H1 (cell line): ENCODE results near the gene C1QTNF4. TPM values are rescaled to one million over a fixed set of nuclear protein-coding genes. Genes with fewer than 3 reads are reported as not detected.

Source experiments
- TAF1 ChIP-seq: IDR thresholded peaks from 2 replicates; pipeline ENCODE4 v1.6.1; 2011; ENCODE audit warnings: mild to moderate bottlenecking, low read depth, low read length
- ZNF274 ChIP-seq: IDR thresholded peaks from 2 replicates; pipeline ENCODE4 v1.7.0; 2012; ENCODE audit warnings: low read length, borderline replicate concordance; ENCODE audit errors: extremely low read depth
- polyA plus RNA-seq, 7 experiments: library from polyadenylated mRNA; depleted of rRNA in 3 of 7; stranded (reverse) in 5 of 7; unstranded in 2 of 7; fragments of >200 nt in 5 of 7; fragments of 200-250 nt in 2 of 7; gene quantifications; 1 replicate in 5 of 7; 2 replicates in 1 of 7; 4 replicates in 1 of 7; pipeline versions ENCODE4 v1.2.1 to v1.2.3, GENCODE V29; 2011 to 2013; ENCODE audit warnings: missing spikeins in 2 of 7, mixed read lengths in 2 of 7
- total RNA-seq: library from RNA; stranded (reverse); fragmentation: NEBNext Ultra II Directional; extraction: Animal tissue kit (Norgen Biotek cat#: 25700); gene quantifications from 2 replicates; pipeline ENCODE4 v1.2.1, GENCODE V29; 2021
- TF ChIP-seq, protein P1 (sequence below): fragments of 300-600 bp; sonication (generic); IDR thresholded peaks from 2 replicates; pipeline ENCODE4 v1.7.1; 2012; ENCODE audit warnings: low read length, moderate library complexity, mild to moderate bottlenecking, inconsistent platforms; ENCODE audit not compliant: insufficient replicate concordance

The C1QTNF4 gene
- total and polyA plus RNA-seq, 2 of the 8 experiments (the other 6 are each of a cell fraction or from before 2014, with no cell fraction given), result 3.9 to 6.0 TPM

GRCh38 chr11:47615249-47615648 lies 21.0 kb upstream of the C1QTNF4 start (continued):
- TF ChIP-seq, protein P1, sequence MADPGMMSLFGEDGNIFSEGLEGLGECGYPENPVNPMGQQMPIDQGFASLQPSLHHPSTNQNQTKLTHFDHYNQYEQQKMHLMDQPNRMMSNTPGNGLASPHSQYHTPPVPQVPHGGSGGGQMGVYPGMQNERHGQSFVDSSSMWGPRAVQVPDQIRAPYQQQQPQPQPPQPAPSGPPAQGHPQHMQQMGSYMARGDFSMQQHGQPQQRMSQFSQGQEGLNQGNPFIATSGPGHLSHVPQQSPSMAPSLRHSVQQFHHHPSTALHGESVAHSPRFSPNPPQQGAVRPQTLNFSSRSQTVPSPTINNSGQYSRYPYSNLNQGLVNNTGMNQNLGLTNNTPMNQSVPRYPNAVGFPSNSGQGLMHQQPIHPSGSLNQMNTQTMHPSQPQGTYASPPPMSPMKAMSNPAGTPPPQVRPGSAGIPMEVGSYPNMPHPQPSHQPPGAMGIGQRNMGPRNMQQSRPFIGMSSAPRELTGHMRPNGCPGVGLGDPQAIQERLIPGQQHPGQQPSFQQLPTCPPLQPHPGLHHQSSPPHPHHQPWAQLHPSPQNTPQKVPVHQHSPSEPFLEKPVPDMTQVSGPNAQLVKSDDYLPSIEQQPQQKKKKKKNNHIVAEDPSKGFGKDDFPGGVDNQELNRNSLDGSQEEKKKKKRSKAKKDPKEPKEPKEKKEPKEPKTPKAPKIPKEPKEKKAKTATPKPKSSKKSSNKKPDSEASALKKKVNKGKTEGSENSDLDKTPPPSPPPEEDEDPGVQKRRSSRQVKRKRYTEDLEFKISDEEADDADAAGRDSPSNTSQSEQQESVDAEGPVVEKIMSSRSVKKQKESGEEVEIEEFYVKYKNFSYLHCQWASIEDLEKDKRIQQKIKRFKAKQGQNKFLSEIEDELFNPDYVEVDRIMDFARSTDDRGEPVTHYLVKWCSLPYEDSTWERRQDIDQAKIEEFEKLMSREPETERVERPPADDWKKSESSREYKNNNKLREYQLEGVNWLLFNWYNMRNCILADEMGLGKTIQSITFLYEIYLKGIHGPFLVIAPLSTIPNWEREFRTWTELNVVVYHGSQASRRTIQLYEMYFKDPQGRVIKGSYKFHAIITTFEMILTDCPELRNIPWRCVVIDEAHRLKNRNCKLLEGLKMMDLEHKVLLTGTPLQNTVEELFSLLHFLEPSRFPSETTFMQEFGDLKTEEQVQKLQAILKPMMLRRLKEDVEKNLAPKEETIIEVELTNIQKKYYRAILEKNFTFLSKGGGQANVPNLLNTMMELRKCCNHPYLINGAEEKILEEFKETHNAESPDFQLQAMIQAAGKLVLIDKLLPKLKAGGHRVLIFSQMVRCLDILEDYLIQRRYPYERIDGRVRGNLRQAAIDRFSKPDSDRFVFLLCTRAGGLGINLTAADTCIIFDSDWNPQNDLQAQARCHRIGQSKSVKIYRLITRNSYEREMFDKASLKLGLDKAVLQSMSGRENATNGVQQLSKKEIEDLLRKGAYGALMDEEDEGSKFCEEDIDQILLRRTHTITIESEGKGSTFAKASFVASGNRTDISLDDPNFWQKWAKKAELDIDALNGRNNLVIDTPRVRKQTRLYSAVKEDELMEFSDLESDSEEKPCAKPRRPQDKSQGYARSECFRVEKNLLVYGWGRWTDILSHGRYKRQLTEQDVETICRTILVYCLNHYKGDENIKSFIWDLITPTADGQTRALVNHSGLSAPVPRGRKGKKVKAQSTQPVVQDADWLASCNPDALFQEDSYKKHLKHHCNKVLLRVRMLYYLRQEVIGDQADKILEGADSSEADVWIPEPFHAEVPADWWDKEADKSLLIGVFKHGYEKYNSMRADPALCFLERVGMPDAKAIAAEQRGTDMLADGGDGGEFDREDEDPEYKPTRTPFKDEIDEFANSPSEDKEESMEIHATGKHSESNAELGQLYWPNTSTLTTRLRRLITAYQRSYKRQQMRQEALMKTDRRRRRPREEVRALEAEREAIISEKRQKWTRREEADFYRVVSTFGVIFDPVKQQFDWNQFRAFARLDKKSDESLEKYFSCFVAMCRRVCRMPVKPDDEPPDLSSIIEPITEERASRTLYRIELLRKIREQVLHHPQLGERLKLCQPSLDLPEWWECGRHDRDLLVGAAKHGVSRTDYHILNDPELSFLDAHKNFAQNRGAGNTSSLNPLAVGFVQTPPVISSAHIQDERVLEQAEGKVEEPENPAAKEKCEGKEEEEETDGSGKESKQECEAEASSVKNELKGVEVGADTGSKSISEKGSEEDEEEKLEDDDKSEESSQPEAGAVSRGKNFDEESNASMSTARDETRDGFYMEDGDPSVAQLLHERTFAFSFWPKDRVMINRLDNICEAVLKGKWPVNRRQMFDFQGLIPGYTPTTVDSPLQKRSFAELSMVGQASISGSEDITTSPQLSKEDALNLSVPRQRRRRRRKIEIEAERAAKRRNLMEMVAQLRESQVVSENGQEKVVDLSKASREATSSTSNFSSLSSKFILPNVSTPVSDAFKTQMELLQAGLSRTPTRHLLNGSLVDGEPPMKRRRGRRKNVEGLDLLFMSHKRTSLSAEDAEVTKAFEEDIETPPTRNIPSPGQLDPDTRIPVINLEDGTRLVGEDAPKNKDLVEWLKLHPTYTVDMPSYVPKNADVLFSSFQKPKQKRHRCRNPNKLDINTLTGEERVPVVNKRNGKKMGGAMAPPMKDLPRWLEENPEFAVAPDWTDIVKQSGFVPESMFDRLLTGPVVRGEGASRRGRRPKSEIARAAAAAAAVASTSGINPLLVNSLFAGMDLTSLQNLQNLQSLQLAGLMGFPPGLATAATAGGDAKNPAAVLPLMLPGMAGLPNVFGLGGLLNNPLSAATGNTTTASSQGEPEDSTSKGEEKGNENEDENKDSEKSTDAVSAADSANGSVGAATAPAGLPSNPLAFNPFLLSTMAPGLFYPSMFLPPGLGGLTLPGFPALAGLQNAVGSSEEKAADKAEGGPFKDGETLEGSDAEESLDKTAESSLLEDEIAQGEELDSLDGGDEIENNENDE, result no peak
- TF ChIP-seq TAF1, result no peak
- no peak for TF ChIP-seq ZNF274
